Caco-2 (cell line): ENCODE data around the gene SMARCA4. TPM values are rescaled to one million over a fixed set of nuclear protein-coding genes. Genes with fewer than 3 reads are reported as not detected.
"Not testable (repeated sequence)": the region's sequence is repeated elsewhere in the genome, so short reads cannot be mapped to it uniquely, and the experiment has no call there.

Experiments
- BruUV-seq: library from RNA; stranded (reverse); fragments of 400-500 nt; replicated peaks from 2 replicates; lab custom pipeline; 2021; lab: Mats Ljungman, UMichigan
- CTCF ChIA-PET: fragments of 300-600 bp; sonication (Branson Sonifier 250); formaldehyde crosslinking; loops from one replicate; lab custom pipeline; 2022; ENCODE audit warnings: antibody characterized with exemption; lab: Charles Lee
- POLR2A ChIA-PET: fragments of 300-600 bp; sonication (Branson Sonifier 250); formaldehyde crosslinking; loops from one replicate; lab custom pipeline; 2022; ENCODE audit warnings: antibody characterized with exemption; lab: Charles Lee
- DNase-seq, 2 experiments: peaks; one replicate each; pipeline versions ENCODE4 v3.0.0 to v3.0.0-alpha.2; 2020 to 2022
- H3K27me3 ChIP-seq: replicated peaks from 2 replicates; pipeline ENCODE4 v1.6.0; 2011; ENCODE audit warnings: low read length; ENCODE audit not compliant: control insufficient read depth, insufficient read depth
- H3K36me3 ChIP-seq: 2 replicates; pipeline ENCODE4 v1.5.1; 2011; ENCODE audit warnings: low read length; ENCODE audit not compliant: control insufficient read depth, insufficient read depth
- H3K4me1 ChIP-seq: fragments of 250-450 bp; sonication (Bioruptor Pico); 2 replicates; pipeline ENCODE4 v1.5.1; 2020; ENCODE audit warnings: mild to moderate bottlenecking
- H3K4me3 ChIP-seq: 2 replicates; pipeline ENCODE4 v1.5.1; 2011; ENCODE audit warnings: low read depth, mild to moderate bottlenecking, control low read depth, low read length
- H3K9me3 ChIP-seq: fragments of 250-450 bp; sonication (Bioruptor Pico); 2 replicates; pipeline ENCODE4 v1.5.1; 2020; ENCODE audit warnings: mild to moderate bottlenecking, moderate library complexity
- H3K27ac Mint-ChIP-seq: one replicate; pipeline ENCODE4 v1.8.0; 2022; ENCODE audit warnings: mixed read lengths; ENCODE audit not compliant: unreplicated experiment
- H3K27me3 Mint-ChIP-seq: one replicate; pipeline ENCODE4 v1.8.0; 2022; ENCODE audit warnings: mixed read lengths; ENCODE audit not compliant: insufficient read depth, unreplicated experiment
- H3K36me3 Mint-ChIP-seq: one replicate; pipeline ENCODE4 v1.8.0; 2022; ENCODE audit warnings: mild to moderate bottlenecking, mixed read lengths; ENCODE audit not compliant: insufficient read depth, unreplicated experiment
- H3K4me1 Mint-ChIP-seq: one replicate; pipeline ENCODE4 v1.8.0; 2022; ENCODE audit warnings: low read depth, mixed read lengths; ENCODE audit not compliant: unreplicated experiment
- H3K4me3 Mint-ChIP-seq: one replicate; pipeline ENCODE4 v1.8.0; 2022; ENCODE audit warnings: mild to moderate bottlenecking, moderate library complexity, mixed read lengths; ENCODE audit not compliant: unreplicated experiment
- H3K9me3 Mint-ChIP-seq: one replicate; pipeline ENCODE4 v1.8.0; 2022; ENCODE audit warnings: mixed read lengths; ENCODE audit not compliant: unreplicated experiment
- CTCF ChIP-seq, 2 experiments: fragments of 200-600 bp in 1 of 2; IDR thresholded peaks; 1 replicate in 1 of 2; 2 replicates in 1 of 2; pipeline versions ENCODE4 v1.5.1 to v1.8.0; 2011 to 2022; ENCODE audit warnings: antibody characterized with exemption in 1 of 2, control low read depth in 1 of 2, inconsistent platforms in 1 of 2, low read depth in 1 of 2, low read length in 1 of 2, mild to moderate bottlenecking in 1 of 2, moderate library complexity in 1 of 2; ENCODE audit not compliant: insufficient read depth in 1 of 2, severe bottlenecking in 1 of 2, unreplicated experiment in 1 of 2
- intact Hi-C: fragments of 100-400 bp; cut with micrococcal nuclease; formaldehyde crosslinking; loops from one replicate; pipeline ENCODE4 v1.10.0; 2022; ENCODE audit not compliant: unreplicated experiment
- total RNA-seq: library from RNA; stranded (reverse); gene quantifications from 2 replicates; pipeline ENCODE4 v1.2.3, GENCODE V29; 2022

Gene SMARCA4
- total RNA-seq, 1 experiment from 2014 or later = 171 TPM

- Mint-ChIP-seq H3K36me3 (peaks cover 79% of the 10 kb centered on the region), H3K27ac (no peak overlapping the region), H3K27me3 (no peaks in the 10 kb centered on the region), H3K4me3 (peak overlapping the region; percentile 92), H3K9me3 (no peaks in the 10 kb centered on the region), H3K4me1 (peaks cover 6% of the 10 kb centered on the region)
- POLR2A ChIA-PET = no interaction called here
- intact Hi-C loops = no loop called here
- DNase-seq = peak in 1 of 2 experiments; percentile 46
- peaks cover 7% of the 10 kb centered on the region; the same call in 1 of the 2 replicates for H3K4me1 ChIP-seq
- BruUV-seq = no TSS peak
- no peaks in the 10 kb centered on the region for H3K27me3 ChIP-seq
- H3K36me3 ChIP-seq = no peaks in the 10 kb centered on the region
- no peaks in the 10 kb centered on the region for H3K9me3 ChIP-seq
- TF ChIP-seq CTCF (IDR thresholded peaks at IDR 0.05; ENCODE audit: insufficient read depth in 1 of 2, low read depth in 1 of 2, low read length in 1 of 2, severe bottlenecking in 1 of 2, unreplicated experiment in 1 of 2) = no peak
- peak overlapping the region; percentile 99 for H3K4me3 ChIP-seq
- CTCF ChIA-PET = no interaction called here
Measured at GRCh38 chr19:10929402-10929794, 31.4 kb upstream of the SMARCA4 start.

DNA sequence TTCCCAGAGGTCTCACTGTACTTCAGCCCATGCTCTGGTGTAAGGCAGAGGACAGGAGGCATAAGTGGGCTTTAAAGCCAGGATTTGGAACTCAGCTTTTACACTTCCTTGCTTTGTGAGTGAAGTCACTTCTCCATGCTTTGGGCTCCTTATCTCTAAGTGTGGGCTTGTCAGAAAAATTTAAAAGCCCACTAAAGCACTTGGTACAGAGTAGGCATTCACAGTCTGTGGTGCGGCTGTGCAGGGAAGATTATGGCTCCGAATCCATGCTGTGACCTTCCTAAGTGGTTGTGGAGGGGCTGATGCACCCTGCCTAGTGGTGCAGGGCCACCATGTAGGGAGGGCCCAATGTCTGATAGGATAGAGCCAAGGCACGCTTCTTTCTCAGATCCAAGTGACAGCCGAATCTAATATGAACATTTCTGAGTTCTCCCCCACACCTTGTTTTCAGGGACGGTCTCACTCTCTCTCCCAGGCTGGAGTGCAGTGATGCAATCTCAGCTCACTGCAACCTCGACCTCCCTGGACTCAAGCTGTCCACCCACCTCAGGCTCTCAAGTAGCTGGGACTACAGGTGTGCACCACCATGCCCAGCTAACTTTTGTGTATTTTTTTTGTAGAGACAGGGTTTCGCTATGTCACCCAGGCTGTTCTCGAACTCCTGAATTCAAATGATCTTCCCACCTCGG, 25.3 kb upstream of the SMARCA4 start:
- peaks cover 24% of the 10 kb centered on the region for H3K4me1 ChIP-seq
- H3K4me3 ChIP-seq = no peak overlapping the region
- H3K4me1 Mint-ChIP-seq = peaks cover under 1% of the 10 kb centered on the region
- POLR2A ChIA-PET = no interaction called here
- H3K36me3 Mint-ChIP-seq = peaks cover 45% of the 10 kb centered on the region
- intact Hi-C loops = loop anchor here (1.0 to 5.0 kb wide), 3 partner anchors 76 to 202 kb away; no protein-coding TSS in a partner anchor
- CTCF ChIA-PET = interaction anchor here (1.3 to 1.4 kb wide), 3 partner anchors 8 to 191 kb away, joined by 4 to 7 read pairs (median 4); no protein-coding TSS in a partner anchor
- no peak for DNase-seq
- no peaks in the 10 kb centered on the region for H3K9me3 Mint-ChIP-seq
- no peak overlapping the region for H3K27ac Mint-ChIP-seq
- no TSS peak for BruUV-seq
- no peaks in the 10 kb centered on the region for H3K9me3 ChIP-seq
- H3K4me3 Mint-ChIP-seq = no peak overlapping the region
- no peaks in the 10 kb centered on the region for H3K27me3 ChIP-seq
- no peaks in the 10 kb centered on the region for H3K27me3 Mint-ChIP-seq
- no peak for TF ChIP-seq CTCF (IDR thresholded peaks at IDR 0.05; ENCODE audit: insufficient read depth in 1 of 2, low read depth in 1 of 2, low read length in 1 of 2, severe bottlenecking in 1 of 2, unreplicated experiment in 1 of 2)
- no peaks in the 10 kb centered on the region for H3K36me3 ChIP-seq

DNA sequence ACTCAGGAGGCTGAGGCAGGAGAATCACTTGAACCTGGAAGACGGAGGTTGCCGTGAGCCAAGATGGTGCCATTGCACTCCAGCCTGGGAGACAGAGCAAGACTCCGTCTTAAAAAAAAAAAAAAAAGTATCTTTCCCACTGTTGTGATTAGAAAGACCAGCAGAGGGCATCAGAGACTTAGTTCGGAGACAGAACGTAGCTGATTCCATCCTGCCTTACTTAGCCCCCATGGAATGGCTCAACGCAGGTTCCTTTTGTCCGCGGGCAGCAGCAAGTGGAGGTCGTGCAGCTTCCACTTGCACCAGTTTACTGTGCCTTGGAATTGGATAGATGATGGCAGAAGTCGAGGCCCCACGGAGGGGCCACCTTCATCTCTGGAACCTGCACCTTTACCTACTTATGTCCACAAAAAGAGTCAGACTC, 24.2 kb upstream of the SMARCA4 start:
- peak overlapping the region; percentile 49 for H3K4me3 Mint-ChIP-seq

GRCh38 chr19:10941649-10942048, 19.2 kb upstream of the SMARCA4 start:
- not testable (repeated sequence) for H3K27me3 Mint-ChIP-seq, H3K9me3 ChIP-seq, H3K27me3 ChIP-seq, H3K36me3 ChIP-seq, H3K27ac Mint-ChIP-seq, H3K4me3 Mint-ChIP-seq, BruUV-seq, H3K4me1 Mint-ChIP-seq, DNase-seq, H3K4me3 ChIP-seq, H3K9me3 Mint-ChIP-seq
- H3K36me3 Mint-ChIP-seq = peaks cover 11% of the 10 kb centered on the region
- POLR2A ChIA-PET = interaction anchor here (0.7 to 1.3 kb wide), 2 partner anchors 19 to 442 kb away, joined by 4 read pairs; partner anchors contain the start of gene SMARCA4
- H3K4me1 ChIP-seq = peaks cover 34% of the 10 kb centered on the region
- CTCF ChIA-PET = interaction anchor here (0.6 to 2.1 kb wide), 11 partner anchors 10 to 538 kb away, joined by 3 to 9 read pairs (median 5); partner anchors contain the start of genes CDC37 and SMARCA4
- intact Hi-C loops = loop anchor here (2.0 kb wide), 1 partner anchor 69 kb away; no protein-coding TSS in a partner anchor

More for the DNA sequence above, 24.2 kb upstream of the SMARCA4 start:
- DNase-seq = peak; percentile 75 to 80
- peaks cover 28% of the 10 kb centered on the region for H3K4me1 ChIP-seq
- no peak overlapping the region for H3K4me3 ChIP-seq
- H3K27ac Mint-ChIP-seq = peak overlapping the region; percentile 57
- no peaks in the 10 kb centered on the region for H3K27me3 Mint-ChIP-seq
- H3K9me3 Mint-ChIP-seq = no peaks in the 10 kb centered on the region
- H3K36me3 ChIP-seq = no peaks in the 10 kb centered on the region
- H3K4me1 Mint-ChIP-seq = peaks cover 7% of the 10 kb centered on the region
- TF ChIP-seq CTCF (IDR thresholded peaks at IDR 0.05; ENCODE audit: insufficient read depth in 1 of 2, low read depth in 1 of 2, low read length in 1 of 2, severe bottlenecking in 1 of 2, unreplicated experiment in 1 of 2) = peak; percentile 71 to 76
- no TSS peak for BruUV-seq
- no peaks in the 10 kb centered on the region for H3K9me3 ChIP-seq
- POLR2A ChIA-PET = interaction anchor here (0.6 kb wide), 1 partner anchor 23 kb away, joined by 5 read pairs; no protein-coding TSS in a partner anchor
- H3K36me3 Mint-ChIP-seq = peaks cover 35% of the 10 kb centered on the region
- intact Hi-C loops = loop anchor here (1.0 to 5.0 kb wide), 3 partner anchors 75 to 201 kb away; no protein-coding TSS in a partner anchor
- no peaks in the 10 kb centered on the region for H3K27me3 ChIP-seq
- CTCF ChIA-PET = interaction anchor here (0.7 to 1.4 kb wide), 9 partner anchors 9 to 445 kb away, joined by 4 to 11 read pairs (median 6); partner anchors contain the start of gene CARM1
